Large intestine (tissue), 3 donors: Measurements from ENCODE around the gene GPR85. TPM values are rescaled to one million over a fixed set of nuclear protein-coding genes. Genes with fewer than 3 reads are reported as not detected.
"Not testable (repeated sequence)": the region's sequence is repeated elsewhere in the genome, so short reads cannot be mapped to it uniquely, and the experiment has no call there.

Experiments
- DNase-seq, 2 donors: peaks; one replicate each; pipeline versions ENCODE4 v3.0.0 to v3.0.0-alpha.2; 2013
- H3K27ac ChIP-seq: one replicate; pipeline ENCODE4 v1.5.1; 2013; ENCODE audit warnings: low read length
- H3K27me3 ChIP-seq: 2 replicates; pipeline ENCODE4 v1.6.1; 2013; ENCODE audit warnings: low read length; ENCODE audit not compliant: control insufficient read depth, insufficient read depth
- H3K36me3 ChIP-seq: 2 replicates; pipeline ENCODE4 v1.6.1; 2013; ENCODE audit warnings: low read length; ENCODE audit not compliant: control insufficient read depth, insufficient read depth
- H3K4me1 ChIP-seq: one replicate; pipeline ENCODE4 v1.6.1; 2013; ENCODE audit warnings: low read length; ENCODE audit not compliant: control insufficient read depth, insufficient read depth
- H3K4me3 ChIP-seq: one replicate; pipeline ENCODE4 v1.5.1; 2013; ENCODE audit warnings: low read length
- H3K9me3 ChIP-seq: one replicate; pipeline ENCODE4 v1.6.1; 2013; ENCODE audit warnings: mild to moderate bottlenecking, low read depth, low read length, moderate library complexity; ENCODE audit not compliant: control insufficient read depth
- WGBS: methylation state at CpG from one replicate; pipeline ENCODE4 v1.1.5; 2013; ENCODE audit warnings: low lambda C conversion rate; ENCODE audit not compliant: insufficient coverage; 5-methylcytosine and 5-hydroxymethylcytosine counted together
- polyA plus RNA-seq: library from polyadenylated mRNA; unstranded; fragments of 120-200 nt; gene quantifications from one replicate; pipeline ENCODE4 v1.2.1, GENCODE V29; 2013

The GPR85 gene
- polyA plus RNA-seq, 1 donor: 3.1 TPM

DNA sequence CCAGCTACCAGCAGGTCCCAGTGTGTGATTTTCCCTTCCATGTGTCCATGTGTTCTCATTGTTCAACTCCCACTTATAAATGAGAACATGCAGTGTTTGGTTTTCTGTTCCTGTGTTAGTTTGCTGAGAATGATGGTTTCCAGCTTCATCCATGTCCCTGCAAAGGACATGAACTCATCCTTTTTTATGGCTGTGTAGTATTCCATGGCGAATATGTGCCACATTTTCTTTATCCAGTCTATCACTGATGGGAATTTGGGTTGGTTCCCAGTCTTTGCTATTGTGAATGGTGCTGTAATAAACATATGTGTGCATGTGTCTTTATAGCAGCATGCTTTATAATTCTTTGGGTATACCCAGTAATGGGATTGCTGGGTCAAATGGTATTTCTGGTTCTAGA is 37.4 kb downstream of the GPR85 start:
- no CpG with 5 or more reads among the region's 1 CpG for WGBS
- H3K4me1 ChIP-seq: not testable (repeated sequence)

DNA sequence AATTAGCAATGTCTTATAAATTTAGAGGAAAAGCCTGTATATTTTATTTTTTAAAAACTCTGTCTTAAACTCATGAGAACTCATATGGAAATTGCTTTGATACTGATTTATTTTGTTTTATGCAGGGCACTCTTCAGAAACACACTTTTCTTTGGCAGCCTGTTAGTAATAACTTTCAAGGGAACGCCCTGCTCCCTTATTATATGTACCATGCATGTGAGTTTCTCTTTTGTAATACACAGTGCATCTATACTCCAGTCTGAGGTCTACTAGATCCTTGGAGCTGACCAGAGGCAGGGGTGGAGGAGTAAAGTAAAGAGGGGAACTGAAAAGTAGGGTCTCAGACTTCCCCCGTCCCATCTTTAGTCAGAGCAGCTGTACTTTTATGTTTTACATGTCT is 40.2 kb downstream of the GPR85 start:
- H3K4me1 ChIP-seq: no peaks in the 10 kb centered on the region
- no peak overlapping the region for H3K27ac ChIP-seq
- no CpG with 5 or more reads among the region's 2 CpGs for WGBS
- no peaks in the 10 kb centered on the region for H3K27me3 ChIP-seq
- H3K9me3 ChIP-seq: no peaks in the 10 kb centered on the region
- no peak overlapping the region for H3K4me3 ChIP-seq
- H3K36me3 ChIP-seq: no peaks in the 10 kb centered on the region
- DNase-seq: no peak

More for the DNA sequence above, 37.4 kb downstream of the GPR85 start:
- H3K36me3 ChIP-seq, DNase-seq, H3K27me3 ChIP-seq, H3K9me3 ChIP-seq, H3K4me3 ChIP-seq, H3K27ac ChIP-seq: not testable (repeated sequence)

DNA sequence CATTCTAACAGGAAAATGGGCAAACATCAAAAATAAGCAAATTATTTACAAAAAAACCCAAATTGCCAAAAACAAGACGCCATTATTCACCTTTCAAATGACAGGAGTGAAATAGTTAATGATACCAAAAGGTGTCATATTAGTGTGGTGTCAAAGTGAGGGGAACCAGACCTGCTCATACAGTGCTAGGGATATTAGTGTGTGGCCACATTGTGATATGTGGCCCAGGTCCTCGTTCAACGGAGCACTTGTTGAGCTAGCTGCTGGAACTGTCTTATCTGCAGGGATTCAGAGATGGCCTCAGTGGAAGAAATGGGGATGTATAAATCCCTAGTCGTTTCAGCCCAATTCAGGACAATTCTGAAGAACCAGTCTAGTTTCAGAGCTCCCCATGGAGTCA is 41.2 kb downstream of the GPR85 start:
- WGBS: 100% methylated on average over 1 of the region's 4 CpGs
- DNase-seq: no peak
- Histone ChIP-seq H3K36me3 (no peaks in the 10 kb centered on the region), H3K4me1 (no peaks in the 10 kb centered on the region), H3K27me3 (no peaks in the 10 kb centered on the region), H3K4me3 (no peak overlapping the region), H3K9me3 (no peaks in the 10 kb centered on the region), H3K27ac (no peak overlapping the region)

DNA sequence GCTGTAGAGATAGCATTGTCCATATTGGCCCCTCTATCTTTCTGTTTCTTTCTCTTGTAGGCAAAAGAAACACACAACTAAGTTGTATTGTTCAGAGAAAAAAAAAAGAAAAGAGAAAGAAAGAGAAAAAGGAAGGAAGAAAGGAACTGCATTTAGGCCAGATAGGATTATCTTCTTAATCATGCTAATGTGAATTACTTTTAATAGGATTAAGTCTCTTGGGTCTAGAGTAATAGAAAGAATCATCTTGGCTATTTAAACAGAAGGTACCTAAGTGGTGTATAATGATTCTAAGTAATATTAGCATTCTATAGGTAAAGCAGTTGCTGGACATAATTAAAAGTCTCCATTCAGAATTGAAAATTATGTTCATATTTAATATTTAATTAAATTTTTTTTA is 42.2 kb downstream of the GPR85 start:
- H3K36me3 ChIP-seq: no peaks in the 10 kb centered on the region
- DNase-seq: no peak
- no peaks in the 10 kb centered on the region for H3K27me3 ChIP-seq
- no peaks in the 10 kb centered on the region for H3K9me3 ChIP-seq
- H3K27ac ChIP-seq: no peak overlapping the region
- H3K4me3 ChIP-seq: no peak overlapping the region
- H3K4me1 ChIP-seq: no peaks in the 10 kb centered on the region

DNA sequence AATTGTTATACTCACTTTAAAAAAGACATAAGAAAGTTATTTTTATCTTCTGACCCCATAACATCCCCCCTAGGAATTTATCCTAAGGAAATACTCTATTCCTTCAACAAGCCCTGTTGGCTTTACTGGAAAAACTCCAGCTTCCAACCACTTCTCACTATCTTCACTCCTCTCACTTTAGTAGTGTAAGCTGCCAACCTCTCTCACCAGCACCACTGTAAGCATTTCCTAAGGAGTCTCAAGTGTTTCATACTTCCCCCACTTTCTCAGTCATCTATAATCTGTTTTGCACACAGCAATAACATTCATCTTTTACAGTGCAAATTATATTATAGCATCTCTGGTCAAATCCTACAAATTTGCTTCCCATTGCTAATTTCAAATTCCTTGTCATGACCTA is 45.8 kb downstream of the GPR85 start:
- H3K36me3 ChIP-seq: no peaks in the 10 kb centered on the region
- H3K4me1 ChIP-seq: no peaks in the 10 kb centered on the region
- H3K9me3 ChIP-seq: no peaks in the 10 kb centered on the region
- no peaks in the 10 kb centered on the region for H3K27me3 ChIP-seq
- DNase-seq: no peak
- H3K4me3 ChIP-seq: no peak overlapping the region
- no peak overlapping the region for H3K27ac ChIP-seq

GRCh38 chr7:113033959-113034358 is 52.7 kb downstream of the GPR85 start:
- H3K36me3 ChIP-seq: no peaks in the 10 kb centered on the region
- WGBS: no CpG with 5 or more reads among the region's 2 CpGs
- H3K9me3 ChIP-seq: no peaks in the 10 kb centered on the region
- DNase-seq: peak in 1 of 2 donors; percentile 3
- H3K27me3 ChIP-seq: no peaks in the 10 kb centered on the region
- H3K27ac ChIP-seq: no peak overlapping the region
- H3K4me3 ChIP-seq: no peak overlapping the region
- H3K4me1 ChIP-seq: no peaks in the 10 kb centered on the region

Other genes with a start within 250 kb of the GPR85 start
- gene SMIM30, start 31.7 kb upstream of the GPR85 start, polyA plus RNA-seq: 79.9 TPM